22Rv1 (cell line): ENCODE measurements around the gene TASOR2.
A peak's percentile ranks its signal among the peaks of the same experiment; 100 is the strongest.

Experiments
- H3K27ac ChIP-seq: fragments of 450-650 bp; 2 replicates; pipeline ENCODE4 v1.5.1; 2017
- ZFX ChIP-seq: fragments of 450-650 bp; IDR thresholded peaks from 2 replicates; pipeline ENCODE4 v1.6.1; 2017; ENCODE audit warnings: antibody characterized with exemption, borderline replicate concordance
- TF ChIP-seq, protein P1 (sequence below): fragments of 450-650 bp; IDR thresholded peaks from 2 replicates; pipeline ENCODE4 v1.5.1; 2017; ENCODE audit warnings: mild to moderate bottlenecking

The TASOR2 gene

DNA sequence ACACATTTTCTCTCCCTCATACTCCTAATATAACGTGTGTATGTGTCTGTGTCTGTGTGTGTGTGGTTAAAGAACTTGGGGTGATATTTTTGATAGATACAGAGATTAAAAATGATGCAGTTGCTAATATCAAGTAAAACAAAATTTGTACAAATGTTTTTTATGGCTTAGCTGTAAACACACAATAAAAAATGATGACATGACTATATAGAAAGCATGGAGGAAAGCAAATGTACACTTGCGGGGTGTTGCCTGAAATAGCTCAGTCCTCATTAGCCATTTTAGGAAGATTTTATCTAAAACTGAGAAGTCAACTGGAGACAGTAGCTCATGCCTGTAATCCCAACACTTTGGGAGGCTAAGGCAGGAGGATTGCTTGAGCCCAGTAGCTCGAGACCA lies 5.6 kb upstream of the TASOR2 start:
- TF ChIP-seq ZFX = no peak
- TF ChIP-seq, protein P1, sequence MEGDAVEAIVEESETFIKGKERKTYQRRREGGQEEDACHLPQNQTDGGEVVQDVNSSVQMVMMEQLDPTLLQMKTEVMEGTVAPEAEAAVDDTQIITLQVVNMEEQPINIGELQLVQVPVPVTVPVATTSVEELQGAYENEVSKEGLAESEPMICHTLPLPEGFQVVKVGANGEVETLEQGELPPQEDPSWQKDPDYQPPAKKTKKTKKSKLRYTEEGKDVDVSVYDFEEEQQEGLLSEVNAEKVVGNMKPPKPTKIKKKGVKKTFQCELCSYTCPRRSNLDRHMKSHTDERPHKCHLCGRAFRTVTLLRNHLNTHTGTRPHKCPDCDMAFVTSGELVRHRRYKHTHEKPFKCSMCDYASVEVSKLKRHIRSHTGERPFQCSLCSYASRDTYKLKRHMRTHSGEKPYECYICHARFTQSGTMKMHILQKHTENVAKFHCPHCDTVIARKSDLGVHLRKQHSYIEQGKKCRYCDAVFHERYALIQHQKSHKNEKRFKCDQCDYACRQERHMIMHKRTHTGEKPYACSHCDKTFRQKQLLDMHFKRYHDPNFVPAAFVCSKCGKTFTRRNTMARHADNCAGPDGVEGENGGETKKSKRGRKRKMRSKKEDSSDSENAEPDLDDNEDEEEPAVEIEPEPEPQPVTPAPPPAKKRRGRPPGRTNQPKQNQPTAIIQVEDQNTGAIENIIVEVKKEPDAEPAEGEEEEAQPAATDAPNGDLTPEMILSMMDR = no peak

DNA sequence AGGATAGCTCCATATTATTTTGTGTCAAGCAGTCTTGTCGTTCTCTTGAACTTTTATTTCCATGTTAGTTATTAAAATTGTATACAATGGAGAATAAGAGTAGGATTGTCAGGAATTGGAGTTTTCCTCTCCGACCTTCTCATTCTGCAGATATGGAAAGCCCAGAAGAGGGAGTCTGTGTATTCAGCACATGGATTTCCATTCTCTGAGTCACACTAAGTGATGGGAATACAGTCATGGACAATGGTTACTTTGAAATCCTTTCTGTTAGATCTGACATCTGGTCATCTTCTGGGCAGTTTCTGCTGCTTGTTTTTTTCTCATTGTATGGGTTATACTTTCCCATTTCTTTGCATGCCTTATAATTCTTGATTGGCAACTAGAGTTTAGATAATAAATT lies 5.0 kb upstream of the TASOR2 start:
- TF ChIP-seq, protein P1 = no peak
- no peak for TF ChIP-seq ZFX
- H3K27ac ChIP-seq = no peak overlapping the region

More for the DNA sequence above, 5.6 kb upstream of the TASOR2 start:
- H3K27ac ChIP-seq = no peak overlapping the region

DNA sequence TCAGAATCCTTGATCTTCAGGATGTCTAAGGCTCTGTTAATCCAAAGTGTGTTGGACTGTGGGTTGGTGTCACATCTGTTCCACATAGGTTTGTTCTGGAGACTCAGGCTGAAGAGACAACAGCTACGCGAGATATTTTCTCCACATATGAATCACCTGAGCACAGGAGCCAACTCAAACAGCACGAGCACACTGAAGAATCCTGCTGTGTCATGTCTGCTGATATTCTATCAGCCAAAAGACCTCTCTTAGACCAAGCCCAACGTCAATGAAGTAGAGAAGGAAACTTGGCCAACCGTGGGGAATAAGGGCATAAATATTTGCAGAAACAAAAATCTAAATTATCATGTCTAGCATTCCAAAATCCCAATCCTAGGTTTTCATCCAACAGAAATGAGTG lies 2.7 kb upstream of the TASOR2 start:
- TF ChIP-seq ZFX = no peak
- no peak overlapping the region for H3K27ac ChIP-seq

DNA sequence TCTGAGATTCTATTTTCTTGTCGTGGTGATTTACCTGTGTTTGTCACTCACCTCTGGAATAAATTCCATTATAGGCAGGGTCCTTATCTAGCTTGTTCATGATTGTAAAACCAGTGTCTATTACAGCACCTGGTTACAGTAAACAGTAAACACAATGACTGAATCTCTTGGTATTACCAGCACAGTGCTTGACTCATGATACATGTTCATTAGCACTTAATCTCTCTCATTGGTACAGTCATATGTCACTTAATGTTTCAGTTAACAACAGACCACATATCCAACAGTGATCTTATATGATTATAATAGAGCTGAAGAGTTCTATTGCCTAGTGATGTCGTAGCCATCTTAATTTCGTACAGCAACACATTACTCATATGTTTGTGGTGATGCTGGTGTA lies 1.6 kb upstream of the TASOR2 start:
- no peak overlapping the region for H3K27ac ChIP-seq
- no peak for TF ChIP-seq ZFX
- TF ChIP-seq, protein P1 = no peak

DNA sequence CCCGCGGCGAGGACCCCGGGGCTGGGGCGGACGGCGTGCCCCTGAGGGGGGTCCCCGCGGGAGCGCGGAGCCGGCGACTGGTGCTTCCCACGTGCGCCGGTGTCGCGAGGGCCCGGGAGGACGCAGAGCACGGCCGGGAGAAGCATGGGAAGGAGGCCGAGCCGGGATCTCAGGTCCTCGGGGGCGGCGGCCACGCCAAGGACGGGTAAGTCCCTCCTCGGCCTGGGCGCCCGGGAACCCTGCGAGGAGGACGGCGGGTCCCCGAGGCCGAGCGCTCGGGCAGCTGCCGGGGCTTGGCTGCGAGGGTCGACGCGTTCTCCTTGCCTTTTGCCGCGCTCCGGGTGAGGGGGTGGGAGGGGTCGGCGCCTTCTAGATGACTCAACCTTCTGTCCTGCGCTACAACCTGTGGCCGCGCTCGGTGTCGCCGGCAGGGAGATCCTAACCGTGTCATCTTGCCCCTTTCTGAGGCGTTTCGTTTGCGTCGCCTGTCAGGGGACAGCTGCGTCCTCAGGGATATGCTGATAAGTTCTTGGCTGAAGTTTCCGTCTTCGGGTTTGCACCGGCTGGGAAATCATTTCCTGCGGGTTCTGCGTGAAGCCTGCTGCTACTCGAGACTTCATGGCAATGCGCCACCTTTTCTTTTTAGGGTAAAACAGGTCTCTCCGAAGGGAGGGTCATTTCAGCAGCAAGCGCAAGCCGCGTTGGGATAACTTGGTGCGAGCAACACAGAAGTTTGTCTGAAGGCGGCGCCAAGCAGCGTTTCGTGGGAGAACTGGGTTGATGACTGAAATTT lies 529 bp downstream of the TASOR2 start:
- H3K27ac ChIP-seq = peak overlapping the region; percentile 91
- TF ChIP-seq, protein P1 = peak; percentile 80
- no peak for TF ChIP-seq ZFX

DNA sequence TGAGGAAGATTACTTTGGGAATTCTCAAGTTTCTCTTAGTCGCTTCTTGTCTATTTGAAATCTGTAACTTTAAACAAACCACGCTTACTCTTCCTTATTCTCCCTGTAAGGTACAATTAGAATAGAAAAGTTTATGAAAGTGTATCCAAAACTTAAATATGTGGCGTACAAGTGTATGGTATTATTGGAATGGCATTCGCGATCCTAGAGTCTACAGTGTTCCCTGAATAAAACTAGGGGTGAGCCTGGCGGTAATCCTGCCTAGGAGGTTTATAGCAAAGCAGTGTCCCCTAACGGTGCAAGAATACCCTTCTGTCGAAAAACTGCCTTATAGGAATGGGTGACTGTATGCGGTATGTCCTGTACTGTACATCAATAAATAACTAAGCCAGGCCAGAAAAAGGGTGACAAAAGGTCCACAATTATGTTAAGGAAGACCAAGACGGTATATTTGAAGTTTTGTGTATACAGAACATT lies 1.2 kb downstream of the TASOR2 start:
- H3K27ac ChIP-seq = peak overlapping the region; percentile 91
- TF ChIP-seq ZFX = no peak
- TF ChIP-seq, protein P1 = peak; percentile 41

DNA sequence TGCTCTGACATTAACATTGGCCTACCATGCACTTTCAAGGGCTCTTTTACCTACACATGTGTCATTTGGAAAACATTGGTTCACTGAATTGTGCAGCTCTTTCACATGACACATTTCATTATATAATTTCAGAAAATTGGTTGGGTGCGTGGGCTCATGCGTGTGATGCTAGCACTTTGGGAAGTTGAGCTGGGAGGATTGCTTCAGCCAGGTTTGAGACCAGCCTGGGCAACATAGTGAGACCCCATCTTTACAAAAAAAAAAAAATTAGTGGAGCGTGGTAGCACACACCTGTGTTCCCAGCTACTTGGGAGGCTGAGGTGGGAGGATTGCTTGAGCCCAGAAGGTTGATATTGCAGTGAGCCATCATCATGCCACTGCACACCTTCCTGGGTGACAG lies 3.9 kb downstream of the TASOR2 start:
- no peak overlapping the region for H3K27ac ChIP-seq
- no peak for TF ChIP-seq ZFX
- TF ChIP-seq, protein P1 = no peak
